ENCODE data around the gene ARID3A.
"Not testable (repeated sequence)": the region's sequence is repeated elsewhere in the genome, so short reads cannot be mapped to it uniquely, and the experiment has no call there.

ARID3A gene

GRCh38 chr19:925526-926322 is at the start of gene ARID3A:
ARID3A (plus strand) TSS chr19:926035; CDS start chr19:929529, 3,494 bp downstream.
- no peak for TF ChIP-seq CTCF (IDR thresholded peaks at IDR 0.05)
- DNase-seq (ENCODE audit: low spot score): peak; percentile 90
- Histone ChIP-seq H3K27ac (peak within 1 kb of the TSS; percentile 57 to 70), H3K4me3 (peak within 1 kb of the TSS; percentile 78)

- DNase-seq (ENCODE audit: low spot score): no peak
- H3K4me3 ChIP-seq: no peak overlapping the region
- H3K27ac ChIP-seq: no peak overlapping the region
- TF ChIP-seq CTCF (IDR thresholded peaks at IDR 0.05): no peak
These were observed 49.7 kb upstream of the ARID3A start for GRCh38 chr19:876089-876488.

GRCh38 chr19:876780-877314 is 49.0 kb upstream of the ARID3A start:
- Histone ChIP-seq H3K4me3 (no peak overlapping the region), H3K27ac (no peak overlapping the region)
- no peak for DNase-seq (ENCODE audit: low spot score)
- no peak for TF ChIP-seq CTCF (IDR thresholded peaks at IDR 0.05)

- H3K27ac ChIP-seq; H3K4me3 ChIP-seq; DNase-seq (ENCODE audit: low spot score): not testable (repeated sequence)
These were observed 47.7 kb upstream of the ARID3A start for GRCh38 chr19:877992-878660.

- not testable (repeated sequence) for H3K27ac ChIP-seq; H3K4me3 ChIP-seq; DNase-seq (ENCODE audit: low spot score)
These were observed 46.9 kb upstream of the ARID3A start for GRCh38 chr19:878751-879561.

- Histone ChIP-seq H3K4me3 (no peak overlapping the region), H3K27ac (no peak overlapping the region)
- DNase-seq (ENCODE audit: low spot score): no peak
- TF ChIP-seq CTCF (IDR thresholded peaks at IDR 0.05): no peak
These were observed 46.0 kb upstream of the ARID3A start for GRCh38 chr19:879711-880438.

- no peak for DNase-seq (ENCODE audit: low spot score)
- no peak for TF ChIP-seq CTCF (IDR thresholded peaks at IDR 0.05)
- no peak overlapping the region for H3K27ac ChIP-seq
- H3K4me3 ChIP-seq: no peak overlapping the region
These were observed 44.3 kb upstream of the ARID3A start for GRCh38 chr19:881385-882071.

Measured in coronary artery (tissue), 2 donors.